ENCODE measurements around the gene AFAP1L1.
"Not testable (repeated sequence)": the region's sequence is repeated elsewhere in the genome, so short reads cannot be mapped to it uniquely, and the experiment has no call there.

The AFAP1L1 gene

DNA sequence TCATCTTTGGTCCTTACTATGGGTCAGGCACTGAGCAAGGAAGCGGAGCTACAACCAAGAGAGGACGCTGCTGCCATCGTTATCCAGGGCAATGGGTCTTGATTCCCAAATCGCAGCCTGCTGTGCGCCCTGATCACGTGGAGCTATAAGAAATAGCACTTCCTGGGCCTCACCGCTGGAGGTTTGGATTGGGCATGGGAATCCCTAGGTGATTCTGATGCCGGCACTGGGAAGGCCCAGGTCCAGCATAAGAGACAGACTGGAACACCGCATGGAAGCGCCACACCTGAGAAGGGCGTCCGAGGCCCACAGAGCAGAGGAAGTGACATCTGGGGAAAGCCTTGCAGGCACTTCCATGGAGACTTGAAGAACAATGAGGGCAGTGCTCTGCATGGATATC lies 104.4 kb downstream of the AFAP1L1 start:
- no peak for DNase-seq

DNA sequence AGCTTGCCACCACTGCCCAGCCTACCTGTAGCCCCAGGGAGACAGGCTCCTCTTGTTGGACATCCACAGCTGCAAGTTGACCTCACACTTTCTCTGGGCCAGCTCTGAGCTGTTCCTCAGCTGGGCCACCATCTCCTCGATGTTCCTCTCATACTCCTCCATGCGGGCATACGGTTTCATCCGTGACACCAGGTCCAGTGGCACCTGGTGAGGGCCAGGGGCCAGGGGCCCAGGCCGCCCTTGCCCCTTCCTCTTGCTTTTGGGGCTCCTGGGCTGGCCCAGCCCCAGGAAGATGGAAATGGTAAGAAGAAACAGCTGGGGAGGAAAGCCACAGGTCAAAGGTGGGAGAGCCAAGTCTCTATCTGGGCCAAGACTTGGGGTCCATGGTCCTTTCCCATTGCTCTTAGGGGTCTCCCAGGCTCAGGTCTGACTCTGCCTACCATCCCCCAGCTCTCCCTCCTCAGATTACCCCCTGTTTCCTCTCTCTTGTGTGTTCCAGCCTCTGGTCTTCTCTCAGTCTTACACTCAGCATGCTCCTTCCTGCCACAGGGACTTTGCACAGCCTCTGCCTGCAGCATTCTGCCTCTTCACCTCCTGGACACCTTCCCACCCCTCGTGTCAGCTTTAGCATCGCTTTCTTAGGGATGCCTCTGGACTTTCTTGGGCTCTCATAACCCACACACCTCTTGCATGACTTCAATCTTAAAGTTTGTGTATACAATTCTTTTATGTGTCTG lies 105.2 kb downstream of the AFAP1L1 start:
- DNase-seq, result no peak

DNA sequence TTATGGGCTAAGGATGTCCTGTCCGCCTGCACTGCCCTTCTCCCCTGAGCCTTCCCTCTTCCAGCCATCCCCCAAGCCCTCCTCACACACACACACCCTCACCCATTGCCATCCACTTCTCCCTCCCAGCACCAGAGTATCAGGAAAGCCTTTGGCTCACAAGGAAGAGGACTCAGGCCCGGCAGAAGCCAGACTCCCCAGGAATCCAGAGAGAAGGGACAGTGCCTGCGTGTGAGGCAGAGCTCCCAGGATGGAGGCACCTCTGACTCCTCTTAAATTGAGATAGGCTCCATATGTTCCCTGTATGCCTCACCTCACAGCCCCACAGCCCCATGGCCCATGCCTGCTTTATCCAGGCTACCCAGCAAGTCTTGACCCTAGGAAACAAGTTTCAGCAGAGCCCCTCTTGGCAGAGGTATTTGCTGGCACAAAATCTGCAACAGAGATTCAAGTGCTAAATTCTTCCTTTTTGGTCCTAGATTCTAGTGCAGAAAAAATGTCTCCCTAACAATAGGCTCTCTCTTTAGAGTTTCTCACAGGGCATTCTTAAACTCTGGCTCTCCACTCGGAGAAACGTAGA lies 106.7 kb downstream of the AFAP1L1 start:
- no peak for DNase-seq

DNA sequence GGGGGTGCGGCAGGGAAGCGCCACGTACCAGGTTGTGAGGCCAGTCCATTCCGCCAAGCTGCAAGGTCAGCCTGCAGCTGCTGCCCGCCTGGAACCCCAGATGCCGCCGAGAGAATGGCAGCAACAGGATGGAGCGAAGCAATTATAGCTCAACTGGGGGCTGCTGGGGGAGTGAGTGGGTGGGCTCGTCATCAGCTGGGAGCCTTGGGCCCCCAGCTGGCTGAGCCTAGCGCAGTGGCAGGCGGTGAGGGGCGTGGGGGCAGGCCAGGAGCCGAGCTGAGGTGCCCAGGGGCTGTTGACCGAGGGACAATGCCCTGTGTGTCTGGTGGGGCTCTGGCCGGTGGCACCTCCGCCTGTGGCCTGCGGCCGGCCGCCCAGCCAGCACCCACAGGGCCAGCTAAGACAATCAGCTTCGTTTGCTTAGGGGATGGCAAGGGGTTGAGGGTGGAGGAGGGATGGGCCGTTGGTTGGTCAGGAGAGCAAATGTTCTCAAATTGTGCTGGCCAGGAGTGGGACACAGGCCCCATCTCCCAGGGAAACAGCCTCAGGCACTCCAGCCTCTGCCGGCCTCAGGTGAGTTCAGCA lies 107.6 kb downstream of the AFAP1L1 start, which contains the start of gene IL17B:
TSS of gene IL17B (minus strand) at position 116 of the 585 bp plus-strand sequence. CDS start at position 49, 67 bp downstream.
- DNase-seq, result no peak

DNA sequence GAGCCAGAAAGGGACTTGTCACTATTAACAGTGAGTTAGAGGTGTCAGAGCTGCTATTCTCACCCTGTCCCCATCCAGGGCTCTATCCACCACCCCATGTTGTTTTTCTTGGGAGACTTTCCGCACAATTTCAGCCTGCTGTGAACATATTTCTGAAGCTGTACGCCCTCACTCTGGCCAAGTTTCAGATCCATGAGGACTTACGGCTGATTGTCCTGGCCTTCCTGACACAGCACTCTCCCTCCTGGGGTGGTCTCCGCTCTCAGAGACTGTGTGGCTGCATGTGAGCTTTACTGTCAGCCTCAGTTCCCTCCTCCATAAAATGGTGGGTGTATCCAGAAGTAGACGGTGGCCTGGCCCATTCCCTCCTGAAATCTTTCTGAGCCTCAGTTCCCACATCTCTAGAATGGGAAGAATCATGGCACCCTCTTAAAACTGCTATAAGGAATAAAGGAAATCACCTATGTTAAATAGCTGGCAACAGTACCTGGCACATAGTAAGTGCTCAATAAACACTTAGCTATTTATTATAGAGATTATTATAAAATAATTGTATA lies 108.2 kb downstream of the AFAP1L1 start:
- no peak for DNase-seq

DNA sequence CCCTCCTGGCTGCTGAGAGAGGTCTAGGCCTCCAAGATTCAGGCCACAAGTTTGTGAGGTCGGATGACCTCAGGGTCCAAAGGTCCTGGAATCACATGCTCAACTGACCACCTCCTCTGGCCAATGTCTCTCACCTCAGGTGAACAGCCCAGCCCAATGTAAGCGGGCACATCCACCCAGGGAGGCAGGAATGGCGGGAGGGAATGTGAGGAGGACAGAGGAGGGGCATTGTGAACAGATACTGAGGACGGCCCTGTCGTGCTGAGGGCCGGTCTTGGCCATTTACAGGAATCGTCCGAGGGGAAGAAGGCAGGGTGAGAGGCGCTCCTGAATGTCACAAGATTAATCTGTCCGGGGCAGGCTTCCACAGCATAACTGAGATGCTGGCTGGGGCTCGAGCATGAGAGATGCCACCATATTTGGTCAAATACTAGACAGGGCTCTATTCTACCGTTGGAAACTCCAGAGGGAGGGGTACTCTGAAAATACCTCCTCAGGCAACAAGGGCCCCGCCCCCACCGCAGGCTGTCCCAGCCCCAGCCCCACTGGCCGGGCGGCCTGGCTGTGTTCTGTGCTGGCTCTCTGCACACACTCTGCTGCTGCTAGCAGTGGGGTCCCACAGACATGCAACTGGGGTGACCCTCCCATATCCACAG lies 108.9 kb downstream of the AFAP1L1 start:
- no peak for DNase-seq

DNA sequence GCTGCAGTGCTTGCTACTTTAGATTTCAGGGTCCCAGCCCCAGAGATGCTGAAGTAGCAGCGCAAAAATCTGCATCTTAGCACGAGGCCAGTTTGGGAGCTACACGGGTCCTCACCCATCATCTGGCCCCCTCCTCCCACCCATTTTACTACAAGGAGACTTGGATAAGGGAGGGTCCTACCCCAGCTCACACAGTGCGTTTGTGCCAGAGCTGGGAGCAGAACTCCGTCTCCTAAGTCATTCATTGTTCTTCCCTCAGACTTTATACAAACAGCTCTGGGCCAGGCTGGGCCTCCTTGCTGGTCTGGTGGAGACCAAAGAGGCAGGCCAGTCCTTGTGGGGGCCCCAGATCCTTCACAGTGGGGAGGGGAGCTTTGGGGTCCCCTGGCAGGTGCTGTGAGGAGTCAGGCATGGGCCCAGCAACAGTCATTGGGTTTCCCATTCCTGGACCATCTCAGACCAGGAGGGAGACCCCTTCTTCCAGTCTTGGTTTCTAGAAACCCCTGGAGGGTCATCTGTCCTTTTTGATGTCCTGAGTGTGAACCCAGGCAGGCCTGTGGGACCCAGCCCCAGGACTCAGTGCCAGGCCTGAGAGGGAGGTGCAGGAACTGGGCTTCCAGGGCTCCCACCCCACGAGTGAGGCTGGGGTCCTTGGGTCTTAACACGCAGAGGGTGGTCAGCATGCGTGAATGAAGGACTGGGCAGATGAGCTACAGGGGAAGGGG lies 109.8 kb downstream of the AFAP1L1 start:
- DNase-seq, result no peak

DNA sequence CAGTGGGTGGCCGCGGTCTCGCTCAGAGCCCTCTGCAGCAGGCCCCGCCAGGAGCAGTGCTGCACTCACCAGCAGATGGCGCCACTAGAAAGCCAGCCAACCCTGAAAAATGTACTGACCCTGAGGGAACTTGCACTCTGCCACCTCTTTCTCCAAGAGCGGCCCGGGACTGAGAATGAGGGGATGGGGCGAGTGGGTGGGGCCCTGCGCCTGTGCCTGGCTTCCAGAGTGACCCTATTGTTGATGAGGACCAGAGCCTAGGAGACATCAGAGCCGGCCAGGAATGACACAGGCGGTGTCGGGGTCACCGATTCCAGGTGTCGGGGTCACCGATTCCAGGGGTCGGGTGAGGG lies 110.3 kb downstream of the AFAP1L1 start:
- DNase-seq, result peak; percentile 71 to 83

DNA sequence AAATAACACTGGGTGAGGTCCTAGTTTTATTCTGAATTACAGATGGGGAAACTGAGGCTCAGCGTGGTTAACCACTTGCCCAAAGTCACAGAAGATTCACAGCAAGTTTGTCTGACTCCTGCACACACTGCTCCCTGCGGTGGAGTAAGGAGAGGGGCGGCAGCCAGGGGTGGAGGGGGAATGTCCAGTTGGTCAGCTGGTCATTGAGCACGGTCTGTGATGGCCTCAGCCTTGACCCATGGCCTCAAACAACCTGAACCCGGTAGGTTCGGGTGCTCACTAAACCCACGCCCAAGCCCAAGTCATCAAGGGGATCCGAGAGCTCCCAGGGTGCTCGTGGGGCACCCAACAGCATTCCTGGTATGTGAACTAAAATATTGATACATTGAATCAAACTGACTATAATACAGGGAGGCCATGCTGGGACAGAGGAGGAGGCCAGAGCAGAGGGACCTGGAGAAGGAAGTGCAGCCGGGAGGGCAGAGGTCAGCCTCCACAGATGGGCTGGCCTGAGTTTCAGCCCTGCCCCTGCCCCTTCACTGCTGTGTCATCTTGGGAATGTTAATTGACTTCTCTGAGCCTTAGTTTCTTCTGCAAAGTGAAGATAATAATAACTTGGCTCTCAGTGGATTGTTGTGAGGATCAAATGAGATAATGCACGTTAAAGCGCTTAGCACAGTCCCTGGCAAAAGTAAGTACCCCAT lies 111.0 kb downstream of the AFAP1L1 start:
- no peak for DNase-seq

DNA sequence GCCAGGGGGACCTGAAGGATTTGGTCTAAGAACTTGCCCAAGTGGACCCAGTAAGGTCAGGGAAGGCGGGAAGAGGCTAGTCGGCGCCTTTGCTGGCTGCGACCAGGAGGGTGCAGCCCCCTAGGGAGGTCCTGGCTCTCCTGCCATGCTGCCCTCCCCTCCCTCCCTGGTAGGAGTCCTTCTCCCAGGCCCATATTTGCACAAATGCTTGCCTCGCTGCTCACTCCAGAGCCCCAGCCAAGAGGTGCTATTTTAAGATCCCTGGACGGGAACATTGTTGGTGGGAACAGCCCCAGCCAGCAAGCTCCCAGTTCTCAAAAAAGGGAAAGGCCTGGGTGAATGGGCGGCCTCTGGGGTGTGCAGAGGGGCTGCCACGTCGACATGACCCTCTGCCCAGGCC lies 111.7 kb downstream of the AFAP1L1 start:
- DNase-seq, result no peak

DNA sequence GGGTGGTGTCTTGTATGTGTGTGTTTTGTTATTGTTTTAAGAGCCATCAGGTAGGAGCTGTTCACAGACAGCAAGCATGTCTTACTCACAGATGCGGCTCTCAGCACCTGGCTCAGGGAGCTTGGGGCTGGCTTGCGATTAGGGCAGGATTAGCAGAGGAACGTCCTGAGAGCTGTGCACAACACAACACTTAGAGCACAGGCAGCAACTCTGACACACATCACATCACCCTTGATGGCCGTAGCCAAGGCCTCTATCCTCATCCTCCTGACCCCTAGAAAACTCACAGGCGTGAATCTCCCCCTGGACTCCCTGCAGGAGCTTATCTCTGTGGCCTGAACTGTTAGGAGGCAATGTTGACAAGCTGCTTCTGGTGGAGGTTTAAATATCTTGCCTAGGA lies 114.5 kb downstream of the AFAP1L1 start:
- DNase-seq, result no peak

DNA sequence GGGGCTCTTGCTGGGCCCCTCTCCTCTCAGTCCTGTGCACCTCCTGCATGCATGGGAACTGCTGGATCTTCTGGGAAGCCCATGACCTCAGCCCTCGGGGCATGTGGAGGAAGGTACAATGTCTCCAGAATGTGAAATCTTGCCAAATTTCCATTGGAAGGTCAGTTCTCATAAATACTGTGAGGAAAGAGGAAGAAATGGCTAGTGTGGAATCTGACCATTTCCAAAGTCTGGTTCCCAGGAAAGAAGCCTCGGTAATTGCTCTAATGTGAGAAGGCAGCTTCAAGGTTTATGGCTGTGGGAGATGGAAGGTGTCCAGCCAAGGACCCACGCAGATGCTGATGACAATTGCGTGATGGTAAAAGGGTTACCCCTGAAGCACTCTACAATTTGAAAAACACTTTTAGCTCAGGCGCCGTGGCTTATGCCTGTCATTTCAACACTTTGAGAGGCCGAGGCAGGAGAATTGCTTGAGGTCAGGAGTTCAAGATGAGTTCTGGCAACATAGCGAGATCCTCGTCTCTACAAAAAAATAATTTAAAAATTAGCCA lies 115.5 kb downstream of the AFAP1L1 start:
- DNase-seq, result no peak

DNA sequence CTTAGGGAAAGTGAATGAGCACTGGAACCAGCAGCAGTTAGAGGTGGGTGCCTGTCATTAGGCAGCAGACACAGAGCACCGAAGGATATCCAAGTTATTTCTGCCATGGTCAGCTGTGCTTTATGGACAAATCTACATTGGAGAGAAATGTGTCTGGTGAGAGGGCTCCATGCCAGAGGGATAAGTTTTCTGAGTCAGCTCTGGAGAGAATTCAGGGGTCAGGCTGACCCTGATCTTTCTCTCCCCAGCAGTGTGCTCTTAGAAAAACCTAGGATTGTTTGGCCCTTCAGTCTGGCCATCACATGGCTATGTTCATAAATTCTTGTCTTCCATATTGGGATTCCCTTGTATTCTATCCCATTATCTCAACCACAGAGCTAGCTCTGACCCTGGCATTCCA lies 116.3 kb downstream of the AFAP1L1 start:
- no peak for DNase-seq

DNA sequence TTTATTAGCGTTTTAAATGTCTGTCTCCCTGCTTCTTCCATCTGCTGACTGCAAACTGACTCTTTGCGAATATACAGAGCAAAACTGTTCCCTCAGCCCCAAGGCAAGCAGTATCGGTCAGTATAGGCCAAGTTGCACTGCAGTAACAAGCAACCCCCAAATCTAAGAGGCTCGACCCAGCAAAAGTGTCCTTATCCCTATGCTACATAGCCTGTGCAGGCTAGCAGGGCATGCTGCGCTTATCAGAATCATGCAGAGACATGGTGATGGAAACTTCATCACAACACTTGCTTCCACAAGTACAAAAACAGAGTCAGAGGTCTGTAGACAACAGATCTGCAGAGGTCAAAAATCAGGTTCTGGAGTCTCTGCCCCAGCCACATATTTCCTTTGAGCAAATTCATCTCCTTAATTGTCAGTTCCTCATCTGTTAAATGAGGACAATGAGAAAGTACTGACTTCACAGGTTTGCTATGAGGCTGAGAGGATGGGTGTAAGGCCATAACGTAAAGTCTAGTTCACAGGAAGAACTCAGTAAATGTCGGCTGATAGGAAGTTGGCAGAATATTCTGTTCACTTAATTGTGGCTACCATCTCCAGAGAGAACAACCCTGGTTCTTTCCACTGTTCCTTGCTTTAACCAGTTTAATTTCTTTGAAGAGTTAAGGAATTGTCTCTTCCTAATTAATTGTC lies 117.0 kb downstream of the AFAP1L1 start:
- DNase-seq, result no peak

DNA sequence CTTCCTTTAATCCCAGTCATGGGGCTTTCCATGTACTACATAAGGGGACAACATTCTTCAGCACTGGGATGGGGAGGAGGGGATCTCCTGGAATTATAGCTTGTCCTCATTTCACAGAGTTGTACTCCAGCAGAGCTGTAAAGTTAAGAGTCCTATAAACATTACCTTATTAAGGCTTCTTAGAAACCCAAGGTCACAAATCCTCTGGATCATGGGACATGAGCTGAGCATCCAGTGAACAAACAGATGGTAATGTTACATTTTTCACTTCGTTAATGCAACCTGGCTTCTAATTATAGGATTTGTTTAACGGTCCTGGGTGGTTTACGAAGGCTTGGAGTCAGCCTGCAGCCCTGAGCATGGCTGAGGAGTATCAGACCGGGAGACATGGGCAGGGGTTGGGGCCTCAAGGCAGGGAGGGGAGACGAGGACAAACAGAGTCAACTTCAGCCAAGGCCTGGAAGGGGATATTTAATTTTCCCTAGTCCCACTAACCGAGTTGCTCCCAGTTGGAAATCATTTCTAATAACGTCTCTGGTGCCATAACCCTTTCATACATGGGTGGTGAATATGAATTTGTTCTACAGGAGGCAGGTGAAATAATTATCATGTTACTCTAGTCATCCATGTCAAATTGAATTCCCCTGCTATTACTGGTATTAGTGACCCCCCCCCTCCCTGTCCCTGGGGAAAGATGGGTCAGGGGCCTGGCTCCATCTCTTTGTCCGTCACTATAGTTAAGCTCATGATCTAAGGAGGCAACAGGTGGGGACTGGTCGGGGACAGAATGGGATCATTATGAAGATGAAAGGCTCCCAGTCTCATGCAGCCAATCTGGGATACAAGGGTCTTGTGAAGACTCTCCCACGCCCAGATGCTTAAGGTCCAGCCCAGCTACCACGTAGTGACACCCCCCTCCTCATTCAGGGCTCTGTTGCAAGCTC lies 118.2 kb downstream of the AFAP1L1 start:
- DNase-seq, result no peak

DNA sequence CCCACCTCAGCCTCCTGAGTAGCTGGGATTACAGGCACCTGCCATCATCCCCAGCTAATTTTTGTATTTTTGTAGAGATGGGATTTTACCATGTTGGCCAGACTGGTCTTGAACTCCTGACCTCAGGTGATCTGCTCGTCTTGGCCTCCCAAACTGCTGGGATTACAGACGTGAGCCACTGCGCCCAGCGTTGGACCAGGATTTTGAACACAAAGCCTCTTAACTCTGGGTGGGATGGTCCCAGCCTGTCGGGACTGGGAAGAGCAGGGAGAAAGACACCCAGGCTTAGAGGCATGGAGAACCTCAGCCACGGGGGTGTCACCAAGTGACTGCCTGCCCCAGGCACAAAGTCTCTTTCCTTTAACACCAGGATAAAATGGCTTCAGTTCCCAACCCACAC lies 119.4 kb downstream of the AFAP1L1 start:
- not testable (repeated sequence) for DNase-seq

Data from stimulated activated CD4-positive, alpha-beta T cell treated with anti-CD3 and anti-CD28 coated beads, Interleukin-2, amount 100 ng/mL, for 48 hours (primary cell).